CD8-positive, alpha-beta memory T cell (primary cell): ENCODE measurements around the gene SH3BGRL2. TPM values are rescaled to one million over a fixed set of nuclear protein-coding genes. Genes with fewer than 3 reads are reported as not detected.

Source experiments
- CTCF ChIA-PET: fragments of 350-600 bp; sonication (Branson Sonifier 250); formaldehyde crosslinking; loops from one replicate; lab custom pipeline; 2021; ENCODE audit warnings: antibody characterized with exemption; lab: Charles Lee
- POLR2A ChIA-PET: fragments of 350-600 bp; sonication (Branson Sonifier 250); formaldehyde crosslinking; loops from one replicate; lab custom pipeline; 2021; ENCODE audit warnings: antibody characterized with exemption; lab: Charles Lee
- DNase-seq, 5 donors: peaks; one replicate each; pipeline versions ENCODE4 v3.0.0 to v3.0.0-alpha.2; 2020 to 2022; ENCODE audit warnings: mixed read lengths in 1 of 5
- H3K27ac ChIP-seq: one replicate; pipeline ENCODE4 v1.7.0; 2013; ENCODE audit warnings: low read depth, mild to moderate bottlenecking, low read length, moderate library complexity
- H3K27me3 ChIP-seq: 2 replicates; pipeline ENCODE4 v1.7.0; 2013; ENCODE audit warnings: low read length, mild to moderate bottlenecking; ENCODE audit not compliant: insufficient read depth, poor library complexity, severe bottlenecking
- H3K36me3 ChIP-seq: 2 replicates; pipeline ENCODE4 v1.7.0; 2013; ENCODE audit warnings: mild to moderate bottlenecking, low read length, moderate library complexity; ENCODE audit not compliant: insufficient read depth
- H3K4me1 ChIP-seq: 2 replicates; pipeline ENCODE4 v1.7.0; 2013; ENCODE audit warnings: mild to moderate bottlenecking, low read length, moderate library complexity; ENCODE audit not compliant: insufficient read depth
- H3K4me3 ChIP-seq: 2 replicates; pipeline ENCODE4 v1.7.0; 2013; ENCODE audit warnings: mild to moderate bottlenecking, low read length
- H3K9me3 ChIP-seq: 2 replicates; pipeline ENCODE4 v1.7.0; 2013; ENCODE audit warnings: mild to moderate bottlenecking, low read length
- H3K27ac Mint-ChIP-seq, 8 donors: one replicate each; pipeline ENCODE4 v1.8.0; 2020 to 2021; ENCODE audit warnings: mixed read lengths in 8 of 8, mild to moderate bottlenecking in 6 of 8, inconsistent platforms in 3 of 8, moderate library complexity in 3 of 8
- H3K27me3 Mint-ChIP-seq, 2 donors: one replicate each; pipeline ENCODE4 v1.8.0; 2020 to 2021; ENCODE audit warnings: mixed read lengths in 2 of 2, mild to moderate bottlenecking in 1 of 2, moderate library complexity in 1 of 2
- H3K36me3 Mint-ChIP-seq, 3 donors: one replicate each; pipeline ENCODE4 v1.8.0; 2020 to 2021; ENCODE audit warnings: mixed read lengths in 3 of 3, inconsistent platforms in 1 of 3, mild to moderate bottlenecking in 1 of 3
- H3K4me1 Mint-ChIP-seq, 3 donors: one replicate each; pipeline ENCODE4 v1.8.0; 2020 to 2021; ENCODE audit warnings: mixed read lengths in 3 of 3, inconsistent platforms in 1 of 3, mild to moderate bottlenecking in 1 of 3
- H3K4me3 Mint-ChIP-seq, 7 donors: one replicate each; pipeline ENCODE4 v1.8.0; 2020 to 2021; ENCODE audit warnings: mixed read lengths in 7 of 7, mild to moderate bottlenecking in 6 of 7, moderate library complexity in 4 of 7, inconsistent platforms in 2 of 7
- H3K9me3 Mint-ChIP-seq, 5 donors: one replicate each; pipeline ENCODE4 v1.8.0; 2020 to 2022; ENCODE audit warnings: mixed read lengths in 5 of 5, mild to moderate bottlenecking in 3 of 5, moderate library complexity in 2 of 5, inconsistent platforms in 1 of 5
- polyA plus RNA-seq: library from polyadenylated mRNA; unstranded; fragments of 300-500 nt; fragmentation: Illumina TruSeq; gene quantifications from one replicate; pipeline ENCODE4 v1.2.3, GENCODE V29; 2021
- total RNA-seq, 2 experiments: library from RNA; stranded (reverse); gene quantifications; one replicate each; pipeline ENCODE4 v1.2.3, GENCODE V29; 2021

The SH3BGRL2 gene
- total and polyA plus RNA-seq, 3 experiments from 2014 or later = 0.64 to 0.95 (median 0.81) TPM

DNA sequence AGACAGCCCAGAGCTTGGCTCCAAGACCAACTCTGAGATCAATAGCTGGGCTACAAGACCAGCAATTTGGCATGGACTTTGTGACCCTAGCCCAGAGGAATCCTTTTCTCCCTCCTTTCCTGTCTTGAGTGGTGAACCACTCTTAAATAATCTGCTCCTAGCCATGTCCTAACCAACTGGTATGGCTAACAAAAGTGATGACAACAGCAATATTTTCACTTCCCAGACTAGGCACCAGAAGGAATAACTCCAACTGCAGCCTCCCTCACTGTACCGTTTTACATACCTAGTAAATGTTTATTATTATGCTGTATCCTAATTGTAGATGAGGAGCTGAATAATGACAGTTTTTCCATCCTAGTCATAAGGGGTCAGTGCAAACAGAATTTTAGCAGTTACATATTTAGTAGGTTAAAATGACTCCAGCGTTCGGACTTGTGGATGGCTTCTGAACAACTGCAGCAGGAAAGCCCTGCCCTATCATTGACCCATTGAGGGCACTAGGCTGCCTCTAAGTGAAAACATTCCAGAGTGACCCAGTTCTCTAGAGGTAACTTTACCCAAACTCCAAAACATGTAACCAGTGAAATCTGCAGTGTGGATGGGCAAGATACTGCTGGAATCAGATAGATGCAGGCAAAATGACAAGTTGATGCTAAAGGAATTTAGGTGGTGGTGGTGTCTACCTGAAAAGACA lies 77.1 kb downstream of the SH3BGRL2 start:
- H3K36me3 Mint-ChIP-seq = no peaks in the 10 kb centered on the region
- Histone ChIP-seq H3K4me3 (no peak overlapping the region), H3K4me1 (no peaks in the 10 kb centered on the region), H3K27ac (no peak overlapping the region), H3K36me3 (no peaks in the 10 kb centered on the region), H3K27me3 (no peaks in the 10 kb centered on the region), H3K9me3 (no peaks in the 10 kb centered on the region)
- DNase-seq = no peak
- ChIA-PET CTCF (no interaction called here), POLR2A (no interaction called here)
- peaks cover 0 to 2% of the 10 kb centered on the region in 2 donors for H3K27me3 Mint-ChIP-seq
- H3K4me1 Mint-ChIP-seq = peaks cover 4 to 6% (median 5%) of the 10 kb centered on the region in 3 donors
- H3K4me3 Mint-ChIP-seq = no peak overlapping the region
- H3K9me3 Mint-ChIP-seq = no peaks in the 10 kb centered on the region
- H3K27ac Mint-ChIP-seq = no peak overlapping the region

DNA sequence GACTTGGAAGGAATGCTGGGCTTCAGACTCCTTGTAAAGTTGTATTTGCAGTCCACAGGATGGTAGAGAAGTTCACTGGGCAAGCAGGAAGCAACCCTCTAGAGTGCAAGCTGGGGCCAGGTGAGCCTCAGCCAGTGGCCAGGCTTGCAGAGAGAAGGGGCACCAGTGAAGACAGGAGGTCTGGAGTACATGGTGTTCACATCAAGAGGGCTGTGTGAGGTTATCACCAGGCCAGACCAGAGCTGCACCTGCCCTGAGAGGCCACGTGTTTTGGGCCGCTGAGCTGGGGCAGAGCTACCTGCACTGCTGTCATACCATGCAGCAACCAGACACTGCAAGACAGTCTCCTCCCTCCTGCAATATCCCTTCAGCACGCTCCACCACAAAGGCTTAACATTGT lies 79.0 kb downstream of the SH3BGRL2 start:
- Mint-ChIP-seq H3K4me3 (no peak overlapping the region), H3K27me3 (peaks cover 5 to 6% of the 10 kb centered on the region in 2 donors), H3K27ac (no peak overlapping the region), H3K36me3 (no peaks in the 10 kb centered on the region), H3K4me1 (no peaks in the 10 kb centered on the region), H3K9me3 (no peaks in the 10 kb centered on the region)
- POLR2A ChIA-PET = no interaction called here
- DNase-seq = no peak
- H3K27me3 ChIP-seq = no peaks in the 10 kb centered on the region
- CTCF ChIA-PET = no interaction called here
- H3K4me1 ChIP-seq = no peaks in the 10 kb centered on the region
- H3K36me3 ChIP-seq = no peaks in the 10 kb centered on the region
- H3K4me3 ChIP-seq = no peak overlapping the region
- H3K27ac ChIP-seq = no peak overlapping the region
- no peaks in the 10 kb centered on the region for H3K9me3 ChIP-seq

DNA sequence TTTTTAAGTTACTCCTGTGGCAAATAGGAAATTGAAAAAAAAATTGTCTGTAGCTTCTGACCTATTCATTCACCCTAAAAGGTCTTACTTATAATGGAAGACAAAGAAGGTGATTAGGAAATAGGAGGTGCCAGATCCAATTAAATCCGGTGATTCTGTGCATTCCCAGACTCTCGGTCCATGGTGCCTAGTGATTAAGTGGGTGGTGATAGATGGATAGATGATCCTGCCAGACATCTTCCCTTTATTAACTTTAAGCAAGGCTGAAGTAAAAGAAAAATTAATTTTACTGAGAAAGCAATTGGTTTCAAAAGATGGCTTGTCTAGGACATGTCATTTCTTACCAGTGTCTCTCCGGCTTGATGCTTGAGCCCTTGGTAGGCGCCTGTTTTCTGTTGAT lies 80.0 kb downstream of the SH3BGRL2 start:
- Mint-ChIP-seq H3K4me1 (no peaks in the 10 kb centered on the region), H3K9me3 (no peaks in the 10 kb centered on the region), H3K36me3 (no peaks in the 10 kb centered on the region), H3K27me3 (peaks cover 6 to 7% of the 10 kb centered on the region in 2 donors), H3K27ac (no peak overlapping the region), H3K4me3 (no peak overlapping the region)
- Histone ChIP-seq H3K4me3 (no peak overlapping the region), H3K9me3 (no peaks in the 10 kb centered on the region), H3K27ac (no peak overlapping the region), H3K27me3 (no peaks in the 10 kb centered on the region), H3K4me1 (no peaks in the 10 kb centered on the region), H3K36me3 (no peaks in the 10 kb centered on the region)
- POLR2A ChIA-PET = no interaction called here
- CTCF ChIA-PET = no interaction called here
- DNase-seq = no peak

- no peaks in the 10 kb centered on the region for H3K9me3 ChIP-seq
- CTCF ChIA-PET = no interaction called here
- no peak overlapping the region for H3K4me3 Mint-ChIP-seq
These were observed 81.0 kb downstream of the SH3BGRL2 start for GRCh38 chr6:79712144-79712543.

GRCh38 chr6:79712616-79713135 lies 81.5 kb downstream of the SH3BGRL2 start:
- POLR2A ChIA-PET = no interaction called here
- Mint-ChIP-seq H3K27ac (no peak overlapping the region), H3K27me3 (peaks cover 6 to 10% of the 10 kb centered on the region in 2 donors), H3K36me3 (no peaks in the 10 kb centered on the region), H3K4me1 (no peaks in the 10 kb centered on the region), H3K4me3 (no peak overlapping the region), H3K9me3 (no peaks in the 10 kb centered on the region)
- no peaks in the 10 kb centered on the region for H3K9me3 ChIP-seq
- no peaks in the 10 kb centered on the region for H3K4me1 ChIP-seq
- DNase-seq = no peak
- no peak overlapping the region for H3K4me3 ChIP-seq
- no peaks in the 10 kb centered on the region for H3K36me3 ChIP-seq
- no peak overlapping the region for H3K27ac ChIP-seq
- CTCF ChIA-PET = no interaction called here
- H3K27me3 ChIP-seq = no peaks in the 10 kb centered on the region

More at GRCh38 chr6:79712144-79712543, 81.0 kb downstream of the SH3BGRL2 start:
- Mint-ChIP-seq H3K27me3 (peaks cover 6 to 7% of the 10 kb centered on the region in 2 donors), H3K4me1 (no peaks in the 10 kb centered on the region), H3K36me3 (no peaks in the 10 kb centered on the region), H3K27ac (no peak overlapping the region), H3K9me3 (no peaks in the 10 kb centered on the region)
- POLR2A ChIA-PET = no interaction called here
- Histone ChIP-seq H3K27me3 (no peaks in the 10 kb centered on the region), H3K4me1 (no peaks in the 10 kb centered on the region), H3K4me3 (no peak overlapping the region), H3K27ac (no peak overlapping the region), H3K36me3 (no peaks in the 10 kb centered on the region)
- no peak for DNase-seq

GRCh38 chr6:79713701-79714322 lies 82.7 kb downstream of the SH3BGRL2 start:
- Mint-ChIP-seq H3K27ac (no peak overlapping the region), H3K27me3 (peaks cover 6 to 10% of the 10 kb centered on the region in 2 donors), H3K4me3 (no peak overlapping the region), H3K9me3 (no peaks in the 10 kb centered on the region), H3K36me3 (no peaks in the 10 kb centered on the region), H3K4me1 (no peaks in the 10 kb centered on the region)
- H3K36me3 ChIP-seq = no peaks in the 10 kb centered on the region
- ChIA-PET POLR2A (no interaction called here), CTCF (interaction anchor here (1.7 kb wide), 1 partner anchor 69 kb away, joined by 5 read pairs; no protein-coding TSS in a partner anchor)
- no peak overlapping the region for H3K4me3 ChIP-seq
- H3K27me3 ChIP-seq = no peaks in the 10 kb centered on the region
- H3K9me3 ChIP-seq = no peaks in the 10 kb centered on the region
- no peak overlapping the region for H3K27ac ChIP-seq
- peak in 3 of 5 donors; percentile 13 to 60 (median 48) for DNase-seq
- H3K4me1 ChIP-seq = no peaks in the 10 kb centered on the region

- ChIA-PET CTCF (interaction anchor here (1.4 kb wide), 1 partner anchor 60 kb away, joined by 4 read pairs; no protein-coding TSS in a partner anchor), POLR2A (no interaction called here)
- no peaks in the 10 kb centered on the region for H3K36me3 Mint-ChIP-seq
These were observed 86.9 kb downstream of the SH3BGRL2 start for GRCh38 chr6:79717989-79718388.

DNA sequence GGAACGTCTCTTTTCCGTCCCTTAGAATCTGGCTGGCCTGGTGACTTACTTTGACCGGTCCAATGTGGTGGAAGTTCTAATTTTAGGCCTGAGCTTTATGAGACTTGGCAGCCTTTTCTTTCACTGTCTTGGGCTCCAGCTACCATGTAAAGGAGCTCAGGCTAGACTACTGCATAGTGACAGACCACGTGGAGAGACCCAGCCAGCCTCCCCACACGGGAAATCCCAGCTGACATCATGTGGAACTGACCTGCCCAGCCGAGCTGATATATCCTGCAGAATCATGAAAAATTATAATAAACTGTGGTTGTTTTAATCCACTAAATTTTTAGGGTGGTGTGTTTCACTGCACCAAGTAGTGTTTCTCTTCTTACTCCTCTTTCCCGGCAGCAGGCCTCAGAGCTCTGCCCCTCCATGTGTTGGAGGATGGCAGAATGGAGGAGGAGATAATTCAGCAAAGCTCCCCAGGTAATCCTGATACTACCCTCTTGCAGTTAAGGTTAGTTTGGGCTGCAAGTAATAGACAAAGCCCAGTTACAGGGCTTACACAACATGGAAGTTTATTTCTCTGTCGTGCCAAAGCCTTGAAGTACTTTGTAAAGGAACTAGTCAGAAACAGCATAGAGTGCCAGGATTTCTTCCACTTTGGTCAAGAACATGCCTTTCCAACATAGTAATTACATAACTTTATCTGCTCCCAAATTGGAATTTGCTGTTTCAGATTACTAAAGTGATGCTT lies 87.5 kb downstream of the SH3BGRL2 start:
- no peaks in the 10 kb centered on the region for H3K9me3 ChIP-seq
- no peaks in the 10 kb centered on the region for H3K36me3 ChIP-seq
- H3K4me3 ChIP-seq = no peak overlapping the region
- H3K27ac ChIP-seq = no peak overlapping the region
- no peaks in the 10 kb centered on the region for H3K27me3 ChIP-seq
- POLR2A ChIA-PET = no interaction called here
- H3K27ac Mint-ChIP-seq = no peak overlapping the region
- no peaks in the 10 kb centered on the region for H3K4me1 ChIP-seq
- H3K36me3 Mint-ChIP-seq = no peaks in the 10 kb centered on the region
- CTCF ChIA-PET = interaction anchor here (1.4 kb wide), 1 partner anchor 60 kb away, joined by 4 read pairs; no protein-coding TSS in a partner anchor
- DNase-seq = no peak
- no peaks in the 10 kb centered on the region for H3K9me3 Mint-ChIP-seq
- H3K4me3 Mint-ChIP-seq = no peak overlapping the region
- H3K27me3 Mint-ChIP-seq = peaks cover 7 to 8% of the 10 kb centered on the region in 2 donors
- H3K4me1 Mint-ChIP-seq = no peaks in the 10 kb centered on the region

More at GRCh38 chr6:79717989-79718388, 86.9 kb downstream of the SH3BGRL2 start:
- H3K27ac ChIP-seq = no peak overlapping the region
- Mint-ChIP-seq H3K9me3 (no peaks in the 10 kb centered on the region), H3K4me3 (no peak overlapping the region), H3K27me3 (peaks cover 6 to 8% of the 10 kb centered on the region in 2 donors), H3K4me1 (no peaks in the 10 kb centered on the region), H3K27ac (no peak overlapping the region)
- H3K36me3 ChIP-seq = no peaks in the 10 kb centered on the region
- no peak overlapping the region for H3K4me3 ChIP-seq
- no peaks in the 10 kb centered on the region for H3K27me3 ChIP-seq
- no peaks in the 10 kb centered on the region for H3K9me3 ChIP-seq
- no peak for DNase-seq
- no peaks in the 10 kb centered on the region for H3K4me1 ChIP-seq
